H1 (cell line): ENCODE measurements around the gene CTNNBL1. TPM values are rescaled to one million over a fixed set of nuclear protein-coding genes. Genes with fewer than 3 reads are reported as not detected.

ENCODE experiments used
- CTCF ChIA-PET: fragments of 300-600 bp; sonication (Branson Sonifier 250); formaldehyde crosslinking; loops from one replicate; lab custom pipeline; 2021; ENCODE audit not compliant: partially characterized antibody; lab: Charles Lee
- POLR2A ChIA-PET: fragments of 300-600 bp; sonication (Branson Sonifier 250); formaldehyde crosslinking; loops from one replicate; lab custom pipeline; 2021; ENCODE audit warnings: inconsistent platforms; ENCODE audit not compliant: partially characterized antibody; lab: Charles Lee
- DNase-seq, 2 experiments: peaks; one replicate each; pipeline versions ENCODE4 v3.0.0 to v3.0.0-alpha.2; 2010 to 2022; ENCODE audit warnings: low spot score in 2 of 2, low read depth in 1 of 2, mixed read lengths in 1 of 2
- FAIRE-seq: peaks from 2 replicates; lab custom pipeline; 2011; peaks lifted over from hg19 to GRCh38; lab: Jason Lieb, UNC
- H2AFZ ChIP-seq: 2 replicates; pipeline ENCODE4 v1.8.1; 2012; ENCODE audit warnings: low read length, inconsistent platforms
- H2AK5ac ChIP-seq: 2 replicates; pipeline ENCODE4 v1.6.1; 2013; ENCODE audit warnings: low read depth, low read length
- H2BK120ac ChIP-seq: replicated peaks from 2 replicates; pipeline ENCODE3; 2013; ENCODE audit warnings: low read depth, low read length, inconsistent platforms
- H2BK12ac ChIP-seq: 2 replicates; pipeline ENCODE4 v1.6.1; 2013; ENCODE audit warnings: low read depth, low read length
- H2BK15ac ChIP-seq: 2 replicates; pipeline ENCODE4 v1.6.1; 2013; ENCODE audit warnings: low read length
- H2BK20ac ChIP-seq: 2 replicates; pipeline ENCODE4 v1.6.1; 2013; ENCODE audit warnings: low read length
- H2BK5ac ChIP-seq: 2 replicates; pipeline ENCODE4 v1.6.1; 2013; ENCODE audit warnings: low read depth, low read length
- H3K14ac ChIP-seq: 2 replicates; pipeline ENCODE4 v1.6.1; 2013; ENCODE audit warnings: inconsistent platforms; ENCODE audit not compliant: insufficient read length
- H3K18ac ChIP-seq: 2 replicates; pipeline ENCODE4 v1.6.1; 2013; ENCODE audit warnings: low read length; ENCODE audit errors: extremely low read depth
- H3K23ac ChIP-seq: 2 replicates; pipeline ENCODE4 v1.6.1; 2013; ENCODE audit warnings: inconsistent platforms; ENCODE audit not compliant: insufficient read length
- H3K23me2 ChIP-seq: 2 replicates; pipeline ENCODE4 v1.6.1; 2013; ENCODE audit warnings: low read depth, low read length
- H3K27ac ChIP-seq: 2 replicates; pipeline ENCODE4 v1.6.1; 2011; ENCODE audit warnings: low read depth, low read length, inconsistent platforms
- H3K27me3 ChIP-seq, 4 experiments: replicated peaks in 1 of 4; 1 replicate in 1 of 4; 2 replicates in 3 of 4; pipeline versions ENCODE4 v1.6.1 to v1.8.1; 2011 to 2013; ENCODE audit warnings: low read length in 3 of 4, mild to moderate bottlenecking in 3 of 4, inconsistent platforms in 2 of 4, mixed read lengths in 2 of 4, moderate library complexity in 1 of 4; ENCODE audit not compliant: control insufficient read depth in 3 of 4, insufficient read depth in 3 of 4; ENCODE audit errors: extremely low read depth in 1 of 4
- H3K36me3 ChIP-seq, 4 experiments: 2 replicates each; pipeline versions ENCODE4 v1.6.1 to v1.8.1; 2011 to 2013; ENCODE audit warnings: mild to moderate bottlenecking in 4 of 4, low read length in 3 of 4, moderate library complexity in 2 of 4, control low read depth in 1 of 4, inconsistent platforms in 1 of 4; ENCODE audit not compliant: insufficient read depth in 4 of 4, control insufficient read depth in 2 of 4
- H3K4ac ChIP-seq: replicated peaks from 2 replicates; pipeline ENCODE3; 2013; ENCODE audit warnings: low read length, low read depth, mixed read lengths, inconsistent platforms; ENCODE audit not compliant: insufficient read length
- H3K4me1 ChIP-seq, 4 experiments: replicated peaks in 1 of 4; 1 replicate in 1 of 4; 2 replicates in 3 of 4; pipeline versions ENCODE4 v1.6.1 to v1.8.1; 2011 to 2013; ENCODE audit warnings: low read length in 3 of 4, inconsistent platforms in 2 of 4, mixed read lengths in 1 of 4; ENCODE audit not compliant: insufficient read depth in 4 of 4, control insufficient read depth in 3 of 4
- H3K4me2 ChIP-seq, 2 experiments: 2 replicates each; pipeline versions ENCODE4 v1.6.1 to v1.8.1; 2011 to 2013; ENCODE audit warnings: low read depth in 2 of 2, low read length in 2 of 2, control low read depth in 1 of 2, inconsistent platforms in 1 of 2, mild to moderate bottlenecking in 1 of 2; ENCODE audit not compliant: insufficient read depth in 1 of 2
- H3K4me3 ChIP-seq, 4 experiments: fragments of 200-600, 300-600 bp in 1 of 4; sonication (generic), shearing (Covaris generic), sonication (Bioruptor Twin) in 1 of 4; 2 replicates each; pipeline versions ENCODE4 v1.5.1 to v1.8.1; 2011 to 2016; ENCODE audit warnings: low read length in 4 of 4, low read depth in 3 of 4, control low read depth in 2 of 4, inconsistent platforms in 2 of 4, mild to moderate bottlenecking in 2 of 4, mixed read lengths in 1 of 4, moderate library complexity in 1 of 4; ENCODE audit not compliant: insufficient read depth in 2 of 4; ENCODE audit errors: extremely low read depth in 1 of 4
- H3K56ac ChIP-seq: replicated peaks from 2 replicates; pipeline ENCODE3; 2013; ENCODE audit warnings: low read depth, mild to moderate bottlenecking, mixed read lengths, low read length, inconsistent platforms; ENCODE audit not compliant: insufficient read length
- H3K79me1 ChIP-seq: 2 replicates; pipeline ENCODE4 v1.6.1; 2013; ENCODE audit warnings: low read depth, low read length, control low read depth
- H3K79me2 ChIP-seq, 2 experiments: 2 replicates each; pipeline versions ENCODE4 v1.6.1 to v1.8.1; 2012 to 2013; ENCODE audit warnings: low read length in 2 of 2, mild to moderate bottlenecking in 2 of 2, inconsistent platforms in 1 of 2; ENCODE audit not compliant: insufficient read depth in 2 of 2, control insufficient read depth in 1 of 2
- H3K9ac ChIP-seq, 4 experiments: replicated peaks in 1 of 4; 1 replicate in 1 of 4; 2 replicates in 3 of 4; pipeline versions ENCODE4 v1.6.1 to v1.8.1; 2011 to 2013; ENCODE audit warnings: low read depth in 3 of 4, low read length in 3 of 4, control low read depth in 2 of 4, mild to moderate bottlenecking in 2 of 4, moderate library complexity in 2 of 4, inconsistent platforms in 1 of 4; ENCODE audit errors: extremely low read depth in 1 of 4
- H3K9me3 ChIP-seq, 2 experiments: 2 replicates each; pipeline versions ENCODE4 v1.6.1 to v1.8.1; 2012 to 2013; ENCODE audit warnings: mild to moderate bottlenecking in 2 of 2, moderate library complexity in 2 of 2, control low read depth in 1 of 2, inconsistent platforms in 1 of 2, low read depth in 1 of 2, low read length in 1 of 2, mixed read lengths in 1 of 2; ENCODE audit not compliant: insufficient read depth in 2 of 2
- H4K20me1 ChIP-seq, 2 experiments: replicated peaks in 1 of 2; 2 replicates each; pipeline versions ENCODE3 to v1.8.1; 2011 to 2013; ENCODE audit warnings: inconsistent platforms in 2 of 2, low read length in 2 of 2, mild to moderate bottlenecking in 1 of 2; ENCODE audit not compliant: insufficient read depth in 2 of 2, control insufficient read depth in 1 of 2
- H4K5ac ChIP-seq: 2 replicates; pipeline ENCODE4 v1.6.1; 2013; ENCODE audit warnings: low read length, low read depth, mixed read lengths, inconsistent platforms; ENCODE audit not compliant: insufficient read length
- H4K8ac ChIP-seq: 2 replicates; pipeline ENCODE4 v1.8.0; 2013; ENCODE audit warnings: mild to moderate bottlenecking, moderate library complexity, low read length, inconsistent platforms; ENCODE audit not compliant: insufficient read depth; ENCODE audit errors: extremely low read depth
- H4K91ac ChIP-seq: replicated peaks from 2 replicates; pipeline ENCODE3; 2013; ENCODE audit warnings: low read length, mixed read lengths, inconsistent platforms; ENCODE audit not compliant: insufficient read length
- BCL11A ChIP-seq, 2 experiments: IDR thresholded peaks; one replicate each; pipeline ENCODE4 v1.6.1; 2011; ENCODE audit warnings: low read depth in 2 of 2, low read length in 2 of 2, mild to moderate bottlenecking in 2 of 2
- CBX5 ChIP-seq: fragments of 300-800, 300-1000 bp; sonication (generic); IDR thresholded peaks from 2 replicates; pipeline ENCODE4 v1.7.1; 2016; ENCODE audit warnings: antibody characterized with exemption, low read length, low read depth
- CHD1 ChIP-seq: IDR thresholded peaks from 2 replicates; pipeline ENCODE4 v1.6.1; 2012; ENCODE audit warnings: low read depth, low read length, improper control_type of control experiment
- E2F6 ChIP-seq: IDR thresholded peaks from 2 replicates; pipeline ENCODE4 v1.6.1; 2012; ENCODE audit warnings: inconsistent platforms
- EZH2 ChIP-seq: fragments of 200-600 bp; sonication (generic); IDR thresholded peaks from 2 replicates; pipeline ENCODE4 v1.7.1; 2012; ENCODE audit warnings: low read depth, mild to moderate bottlenecking, moderate library complexity, low read length, inconsistent platforms; ENCODE audit not compliant: severe bottlenecking
- FOSL1 ChIP-seq: IDR thresholded peaks from 2 replicates; pipeline ENCODE4 v1.6.1; 2011; ENCODE audit warnings: mild to moderate bottlenecking, low read depth, low read length, moderate library complexity; ENCODE audit not compliant: insufficient read depth
- HDAC2 ChIP-seq, 2 experiments: fragments of 300-600 bp in 1 of 2; sonication (generic) in 1 of 2; IDR thresholded peaks; 2 replicates each; pipeline ENCODE4 v1.6.1; 2011 to 2012; ENCODE audit warnings: low read depth in 2 of 2, low read length in 2 of 2, mild to moderate bottlenecking in 2 of 2, moderate library complexity in 2 of 2, borderline replicate concordance in 1 of 2, inconsistent platforms in 1 of 2
- JUN ChIP-seq: IDR thresholded peaks from 2 replicates; pipeline ENCODE4 v1.6.1; 2011; ENCODE audit warnings: low read depth, mild to moderate bottlenecking, improper control_type of control experiment, low read length
- KDM4A ChIP-seq: IDR thresholded peaks from one replicate; pipeline ENCODE4 v1.7.1; 2012; ENCODE audit warnings: low read depth, mild to moderate bottlenecking, moderate library complexity, low read length, inconsistent platforms; ENCODE audit not compliant: severe bottlenecking
- RNF2 ChIP-seq: fragments of 200-900, 300-1000 bp; sonication (generic); IDR thresholded peaks from 2 replicates; pipeline ENCODE4 v1.7.1; 2016; ENCODE audit warnings: borderline replicate concordance, low read depth, mild to moderate bottlenecking, antibody characterized with exemption, low read length; ENCODE audit not compliant: poor library complexity, severe bottlenecking; ENCODE audit errors: missing control alignments
- SIX5 ChIP-seq: IDR thresholded peaks from 2 replicates; pipeline ENCODE4 v1.6.1; 2011; ENCODE audit warnings: mild to moderate bottlenecking, low read depth, low read length
- SRF ChIP-seq: IDR thresholded peaks from 2 replicates; pipeline ENCODE4 v1.6.1; 2011; ENCODE audit warnings: mild to moderate bottlenecking, low read depth, low read length, moderate library complexity
- TEAD4 ChIP-seq: IDR thresholded peaks from 2 replicates; pipeline ENCODE4 v1.6.1; 2012; ENCODE audit warnings: low read depth, low read length, inconsistent platforms, mixed read lengths
- WGBS, 2 experiments: shearing (Covaris generic) in 1 of 2; methylation state at CpG; one replicate each; pipeline versions ENCODE4 v1.1.6 to v1.1.7; 2013 to 2015; ENCODE audit warnings: low lambda C conversion rate in 2 of 2, mixed read lengths in 2 of 2, inconsistent platforms in 1 of 2, low coverage in 1 of 2, missing lambda C conversion rate in 1 of 2; ENCODE audit not compliant: insufficient replicate concordance in 2 of 2, insufficient coverage in 1 of 2, insufficient read length in 1 of 2; ENCODE audit errors: extremely low coverage in 1 of 2, missing lambda C conversion rate in 1 of 2; 5-methylcytosine and 5-hydroxymethylcytosine counted together
- polyA plus RNA-seq, 7 experiments: library from polyadenylated mRNA; depleted of rRNA in 3 of 7; stranded (reverse) in 5 of 7; unstranded in 2 of 7; fragments of >200 nt in 5 of 7; fragments of 200-250 nt in 2 of 7; gene quantifications; 1 replicate in 5 of 7; 2 replicates in 1 of 7; 4 replicates in 1 of 7; pipeline versions ENCODE4 v1.2.1 to v1.2.3, GENCODE V29; 2011 to 2013; ENCODE audit warnings: missing spikeins in 2 of 7, mixed read lengths in 2 of 7
- total RNA-seq: library from RNA; stranded (reverse); fragmentation: NEBNext Ultra II Directional; extraction: Animal tissue kit (Norgen Biotek cat#: 25700); gene quantifications from 2 replicates; pipeline ENCODE4 v1.2.1, GENCODE V29; 2021

The CTNNBL1 gene
- total and polyA plus RNA-seq, 2 of the 8 experiments (the other 6 are each of a cell fraction or from before 2014, with no cell fraction given) = 19.6 to 81.6 TPM

GRCh38 chr20:37662308-37662707 lies 31.5 kb upstream of the CTNNBL1 start:
- Histone ChIP-seq H3K4me2 (no peak overlapping the region), H3K9me3 (no peaks in the 10 kb centered on the region; a peak in 1 of 4 replicates), H2BK5ac (no peak overlapping the region), H4K20me1 (no peaks in the 10 kb centered on the region), H3K79me1 (no peaks in the 10 kb centered on the region), H3K36me3 (no peaks in the 10 kb centered on the region), H2BK12ac (no peak overlapping the region), H3K23me2 (no peaks in the 10 kb centered on the region), H3K9ac (no peak overlapping the region), H3K4ac (no peak overlapping the region), H2BK20ac (no peak overlapping the region), H4K8ac (no peak overlapping the region), H2BK15ac (no peak overlapping the region), H2AFZ (no peak overlapping the region), H2BK120ac (no peak overlapping the region), H3K27me3 (no peaks in the 10 kb centered on the region), H3K18ac (no peak overlapping the region), H3K79me2 (no peaks in the 10 kb centered on the region), H3K23ac (no peak overlapping the region), H3K27ac (no peak overlapping the region), H3K4me1 (no peaks in the 10 kb centered on the region), H3K4me3 (no peak overlapping the region), H4K5ac (no peak overlapping the region), H3K14ac (no peak overlapping the region), H4K91ac (no peak overlapping the region), H2AK5ac (no peak overlapping the region), H3K56ac (no peak overlapping the region)
- FAIRE-seq (no peak), DNase-seq (no peak)
- WGBS, 2 experiments = 69% methylated on average over 3 of the region's 3 CpGs; no CpG with 5 or more reads in 1 of the 2 experiments
- TF ChIP-seq TEAD4 (no peak), EZH2 (no peak), KDM4A (no peak), FOSL1 (no peak), CBX5 (no peak), SIX5 (no peak), CHD1 (no peak), RNF2 (no peak), E2F6 (no peak), JUN (no peak), SRF (no peak), HDAC2 (IDR thresholded peaks at IDR 0.05; ENCODE audit: borderline replicate concordance in 1 of 2, low read depth in 2 of 2, low read length in 2 of 2) (no peak), BCL11A (IDR thresholded peaks at IDR 0.05; ENCODE audit: low read depth in 2 of 2, low read length in 2 of 2) (no peak)
- ChIA-PET POLR2A (no interaction called here), CTCF (interaction anchor here (2.1 kb wide), 1 partner anchor 10 kb away, joined by 13 read pairs; no protein-coding TSS in a partner anchor)
